Body of pancreas (tissue), 4 donors: ENCODE data around the gene MSN. TPM values are rescaled to one million over a fixed set of nuclear protein-coding genes. Genes with fewer than 3 reads are reported as not detected.

Experiments
- ATAC-seq: fragments of 150-250 bp; one replicate; pipeline ENCODE4 v1.9.1; 2016
- DNase-seq, 4 donors: peaks; one replicate each; pipeline ENCODE4 v3.0.0-alpha.2; 2019
- H3K27ac ChIP-seq, 4 donors: fragments of 200-600 bp; sonication (generic); 1 replicate in 3 of 4; 2 replicates in 1 of 4; pipeline versions ENCODE4 v1.5.1 to v1.6.1; 2016 to 2019; ENCODE audit warnings: mild to moderate bottlenecking in 1 of 4, mixed read lengths in 1 of 4, moderate library complexity in 1 of 4
- H3K27me3 ChIP-seq, 2 donors: fragments of 200-600 bp; sonication (generic); one replicate each; pipeline ENCODE4 v1.6.0; 2016; ENCODE audit warnings: mild to moderate bottlenecking in 1 of 2
- H3K36me3 ChIP-seq, 2 donors: fragments of 200-600 bp; sonication (generic); replicated peaks in 1 of 2; 2 replicates each; pipeline ENCODE4 v1.5.1; 2016; ENCODE audit warnings: low read depth in 2 of 2; ENCODE audit not compliant: insufficient read depth in 1 of 2
- H3K4me1 ChIP-seq: fragments of 200-600 bp; sonication (generic); one replicate; pipeline ENCODE4 v1.6.0; 2016
- H3K4me3 ChIP-seq, 2 donors: fragments of 200-600 bp; sonication (generic); 1 replicate in 1 of 2; 2 replicates in 1 of 2; pipeline ENCODE4 v1.5.1; 2016 to 2019
- H3K9me3 ChIP-seq, 3 donors: fragments of 200-600 bp; sonication (generic); 1 replicate in 2 of 3; 2 replicates in 1 of 3; pipeline ENCODE4 v1.5.1; 2016
- CTCF ChIP-seq, 7 experiments: fragments of 450-650 bp in 4 of 7; fragments of 200-600 bp in 3 of 7; sonication (generic) in 3 of 7; IDR thresholded peaks; one replicate each; pipeline ENCODE4 v1.5.1; 2016 to 2019; ENCODE audit warnings: antibody characterized with exemption in 7 of 7
- POLR2A ChIP-seq, 3 donors: fragments of 450-650 bp; IDR thresholded peaks; one replicate each; pipeline ENCODE4 v1.6.1; 2016; ENCODE audit warnings: antibody characterized with exemption in 3 of 3, mild to moderate bottlenecking in 2 of 3
- WGBS, 2 donors: methylation state at CpG; one replicate each; pipeline ENCODE4 v1.1.5; 2017; 5-methylcytosine and 5-hydroxymethylcytosine counted together
- intact Hi-C: fragments of 100-400 bp; cut with DNase I; formaldehyde crosslinking; loops from one replicate; pipeline ENCODE4 v1.15.1; 2023
- total RNA-seq, 2 donors: library from RNA; depleted of rRNA; stranded (reverse); fragments of >200 nt; gene quantifications; one replicate each; pipeline ENCODE4 v1.1.0, GENCODE V29; 2016

Gene MSN
- total RNA-seq, 2 donors from 2014 or later, result 49.1 to 50.8 TPM

- Histone ChIP-seq H3K9me3 (no peaks in the 10 kb centered on the region), H3K27ac (no peak overlapping the region), H3K36me3 (no peaks in the 10 kb centered on the region)
Measured at GRCh38 chrX:65750674-65751469, 83.4 kb downstream of the MSN start.

DNA sequence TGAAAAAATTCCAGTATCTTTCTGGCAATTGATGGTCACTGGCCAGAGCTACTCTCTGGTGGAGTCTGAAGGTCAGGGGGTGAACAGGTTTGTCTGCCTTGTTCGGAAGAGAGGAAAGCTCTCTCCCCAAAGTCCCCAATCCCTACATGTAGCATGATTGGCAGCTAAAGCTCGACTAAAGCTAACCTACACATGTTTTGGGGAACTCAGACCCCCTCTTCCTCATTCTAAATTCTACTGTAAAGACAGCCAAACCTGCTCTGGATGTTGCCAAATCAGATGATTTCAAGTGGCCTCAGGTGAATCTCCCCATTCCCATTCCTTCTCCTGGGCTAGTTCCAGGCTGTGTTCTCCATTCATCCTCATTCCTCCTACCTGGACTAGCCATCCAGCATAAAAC, 84.1 kb downstream of the MSN start:
- ATAC-seq (no peak), DNase-seq (no peak)
- intact Hi-C loops, result no loop called here
- Histone ChIP-seq H3K4me3 (no peak overlapping the region), H3K36me3 (no peaks in the 10 kb centered on the region), H3K27me3 (no peaks in the 10 kb centered on the region), H3K9me3 (no peaks in the 10 kb centered on the region), H3K27ac (no peak overlapping the region), H3K4me1 (no peaks in the 10 kb centered on the region)
- TF ChIP-seq POLR2A (IDR thresholded peaks at IDR 0.05) (no peak), CTCF (IDR thresholded peaks at IDR 0.05) (no peak)
- WGBS, 2 donors, result 32% methylated on average over 2 of the region's 2 CpGs; no CpG with 5 or more reads in 1 of the 2 donors

More at GRCh38 chrX:65750674-65751469, 83.4 kb downstream of the MSN start:
- Histone ChIP-seq H3K4me1 (no peaks in the 10 kb centered on the region), H3K27me3 (no peaks in the 10 kb centered on the region), H3K4me3 (no peak overlapping the region)
- 30 to 73% methylated on average over 5 to 6 of the region's 6 CpGs for WGBS, 2 donors
- TF ChIP-seq CTCF (IDR thresholded peaks at IDR 0.05), result no peak
- no peak for TF ChIP-seq POLR2A (IDR thresholded peaks at IDR 0.05)
- no peak for ATAC-seq
- no peak for DNase-seq
- intact Hi-C loops, result no loop called here

- no peak for TF ChIP-seq CTCF (IDR thresholded peaks at IDR 0.05)
- ATAC-seq (no peak), DNase-seq (no peak)
- H3K4me1 ChIP-seq, result no peaks in the 10 kb centered on the region
- no peaks in the 10 kb centered on the region for H3K36me3 ChIP-seq
- H3K9me3 ChIP-seq, result no peaks in the 10 kb centered on the region
- no peaks in the 10 kb centered on the region for H3K27me3 ChIP-seq
- 39 to 63% methylated on average over 2 to 3 of the region's 3 CpGs for WGBS, 2 donors
- intact Hi-C loops, result no loop called here
- H3K27ac ChIP-seq, result no peak overlapping the region
- H3K4me3 ChIP-seq, result no peak overlapping the region
Measured at GRCh38 chrX:65752294-65752693, 84.8 kb downstream of the MSN start.

- 35 to 59% methylated on average over 3 of the region's 3 CpGs for WGBS, 2 donors
- Histone ChIP-seq H3K4me3 (no peak overlapping the region), H3K4me1 (no peaks in the 10 kb centered on the region), H3K9me3 (no peaks in the 10 kb centered on the region), H3K27me3 (no peaks in the 10 kb centered on the region), H3K27ac (no peak overlapping the region), H3K36me3 (no peaks in the 10 kb centered on the region)
- TF ChIP-seq CTCF (IDR thresholded peaks at IDR 0.05), result no peak
- TF ChIP-seq POLR2A (IDR thresholded peaks at IDR 0.05), result no peak
- DNase-seq (no peak), ATAC-seq (no peak)
- intact Hi-C loops, result no loop called here
Measured at GRCh38 chrX:65755786-65756185, 88.3 kb downstream of the MSN start.

GRCh38 chrX:65757943-65758342, 90.5 kb downstream of the MSN start:
- no peaks in the 10 kb centered on the region for H3K9me3 ChIP-seq
- ATAC-seq (no peak), DNase-seq (no peak)
- TF ChIP-seq CTCF (IDR thresholded peaks at IDR 0.05) (no peak), POLR2A (IDR thresholded peaks at IDR 0.05) (no peak)
- no peaks in the 10 kb centered on the region for H3K27me3 ChIP-seq
- intact Hi-C loops, result no loop called here
- no peaks in the 10 kb centered on the region for H3K4me1 ChIP-seq
- no peak overlapping the region for H3K4me3 ChIP-seq
- no peak overlapping the region for H3K27ac ChIP-seq
- WGBS, 2 donors, result 52 to 80% methylated on average over 3 of the region's 3 CpGs
- H3K36me3 ChIP-seq, result no peaks in the 10 kb centered on the region
